DLD1 (cell line): ENCODE data around the gene ADH1A.
"Not testable (repeated sequence)": the region's sequence is repeated elsewhere in the genome, so short reads cannot be mapped to it uniquely, and the experiment has no call there.

Experiments
- in situ Hi-C: cut with HindIII; loops from 2 replicates; pipeline ENCODE4 v1.10.0; 2017; ENCODE audit warnings: low sequenced_read_pairs

The ADH1A gene

GRCh38 chr4:99290848-99291786, at the start of gene ADH1A:
ADH1A (minus strand) TSS chr4:99290985; CDS start chr4:99290914, 71 bp downstream.
- in situ Hi-C loops, result no loop called here

GRCh38 chr4:99339172-99339571, 48.4 kb upstream of the ADH1A start:
- in situ Hi-C loops, result no loop called here

- in situ Hi-C loops, result no loop called here
Observed at GRCh38 chr4:99336553-99336952, 45.8 kb upstream of the ADH1A start.

- in situ Hi-C loops, result no loop called here
Observed at GRCh38 chr4:99334880-99335279, 44.1 kb upstream of the ADH1A start.

GRCh38 chr4:99330648-99331047, 39.9 kb upstream of the ADH1A start:
- in situ Hi-C loops, result no loop called here

- in situ Hi-C loops, result no loop called here
Observed at GRCh38 chr4:99329876-99330275, 39.1 kb upstream of the ADH1A start.

GRCh38 chr4:99324979-99325378, 34.2 kb upstream of the ADH1A start:
- in situ Hi-C loops, result no loop called here

GRCh38 chr4:99324361-99324760, 33.6 kb upstream of the ADH1A start:
- in situ Hi-C loops, result no loop called here

GRCh38 chr4:99323756-99324155, 33.0 kb upstream of the ADH1A start:
- in situ Hi-C loops, result no loop called here

- in situ Hi-C loops, result no loop called here
Observed at GRCh38 chr4:99321241-99322191, 30.7 kb upstream of the ADH1A start, which contains the start of gene ADH1B. ADH1B (minus strand) TSS chr4:99321401; CDS start chr4:99321331, 70 bp downstream.

GRCh38 chr4:99317811-99318210, 27.0 kb upstream of the ADH1A start:
- in situ Hi-C loops, result not testable (repeated sequence)

- in situ Hi-C loops, result no loop called here
Observed at GRCh38 chr4:99317354-99317753, 26.6 kb upstream of the ADH1A start.

GRCh38 chr4:99315839-99316238, 25.1 kb upstream of the ADH1A start:
- in situ Hi-C loops, result no loop called here

GRCh38 chr4:99314211-99314610, 23.4 kb upstream of the ADH1A start:
- in situ Hi-C loops, result no loop called here

GRCh38 chr4:99310389-99310788, 19.6 kb upstream of the ADH1A start:
- in situ Hi-C loops, result no loop called here

- in situ Hi-C loops, result no loop called here
Observed at GRCh38 chr4:99305638-99306400, 15.0 kb upstream of the ADH1A start.

- in situ Hi-C loops, result no loop called here
Observed at GRCh38 chr4:99301376-99302164, 10.8 kb upstream of the ADH1A start.

GRCh38 chr4:99300934-99301333, 10.1 kb upstream of the ADH1A start:
- in situ Hi-C loops, result no loop called here

- in situ Hi-C loops, result no loop called here
Observed at GRCh38 chr4:99293357-99293756, 2.6 kb upstream of the ADH1A start.

GRCh38 chr4:99285387-99285786, 5.4 kb downstream of the ADH1A start:
- in situ Hi-C loops, result no loop called here
